ENCODE data around the gene OR1F1.
"Not testable (repeated sequence)": the region's sequence is repeated elsewhere in the genome, so short reads cannot be mapped to it uniquely, and the experiment has no call there.

Gene OR1F1

DNA sequence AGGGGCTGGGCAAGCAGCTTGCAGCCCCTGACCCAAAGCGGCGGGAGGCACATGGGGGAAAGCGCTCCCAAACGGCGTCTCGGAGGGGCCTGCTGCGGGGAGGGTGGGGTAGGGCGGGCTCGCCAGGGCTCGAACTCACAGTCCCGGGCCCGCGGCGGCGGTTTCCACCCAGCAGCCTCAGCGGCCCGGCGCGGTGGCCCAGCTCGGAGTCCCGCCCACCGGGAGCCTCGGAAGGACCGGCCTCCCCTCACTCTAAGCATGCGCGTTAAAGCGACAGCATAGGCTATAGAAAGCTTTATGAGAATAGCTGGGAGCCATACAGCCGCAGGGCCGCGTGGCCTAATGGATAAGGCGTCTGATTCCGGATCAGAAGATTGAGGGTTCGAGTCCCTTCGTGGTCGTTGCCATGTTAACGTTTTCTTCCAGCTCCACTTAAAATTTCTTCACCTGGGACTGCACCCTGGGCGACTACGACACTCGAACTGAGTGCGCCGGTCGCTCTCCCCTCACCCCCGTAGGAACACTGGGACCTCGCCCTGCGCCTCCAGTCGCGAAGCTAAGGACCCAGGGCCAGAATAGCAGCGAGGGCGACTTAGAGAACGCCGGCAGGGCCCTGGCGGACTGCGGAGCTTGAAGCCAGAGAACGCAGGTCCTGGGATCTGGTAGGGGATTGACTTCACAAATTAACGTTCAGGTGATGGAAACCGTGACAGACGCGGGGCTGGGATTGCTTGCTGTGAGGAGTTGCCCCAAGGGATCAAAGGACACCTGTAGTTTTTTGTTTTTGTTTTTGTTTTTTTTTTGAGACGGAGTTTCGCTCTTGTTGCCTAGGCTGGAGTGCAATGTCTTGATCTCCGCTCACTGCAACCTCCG is 37.4 kb upstream of the OR1F1 start:
- DNase-seq (ENCODE audit: insufficient read length, low spot score) = peak; percentile 91
- FAIRE-seq = peak; percentile 75

DNA sequence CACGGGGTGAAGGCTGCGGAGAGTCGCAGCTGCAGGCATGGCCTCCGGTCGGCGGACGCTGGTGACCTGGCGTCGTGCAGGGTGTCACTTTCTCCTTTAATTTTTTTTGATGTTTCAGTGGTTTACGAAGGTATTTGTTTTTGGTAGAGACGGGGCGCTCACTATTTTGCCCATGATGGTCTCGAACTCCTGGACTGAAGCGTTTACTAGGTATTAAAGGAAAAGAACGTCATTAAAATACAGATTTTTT is 36.1 kb upstream of the OR1F1 start:
- DNase-seq (ENCODE audit: insufficient read length, low spot score) (no peak), FAIRE-seq (no peak)

DNA sequence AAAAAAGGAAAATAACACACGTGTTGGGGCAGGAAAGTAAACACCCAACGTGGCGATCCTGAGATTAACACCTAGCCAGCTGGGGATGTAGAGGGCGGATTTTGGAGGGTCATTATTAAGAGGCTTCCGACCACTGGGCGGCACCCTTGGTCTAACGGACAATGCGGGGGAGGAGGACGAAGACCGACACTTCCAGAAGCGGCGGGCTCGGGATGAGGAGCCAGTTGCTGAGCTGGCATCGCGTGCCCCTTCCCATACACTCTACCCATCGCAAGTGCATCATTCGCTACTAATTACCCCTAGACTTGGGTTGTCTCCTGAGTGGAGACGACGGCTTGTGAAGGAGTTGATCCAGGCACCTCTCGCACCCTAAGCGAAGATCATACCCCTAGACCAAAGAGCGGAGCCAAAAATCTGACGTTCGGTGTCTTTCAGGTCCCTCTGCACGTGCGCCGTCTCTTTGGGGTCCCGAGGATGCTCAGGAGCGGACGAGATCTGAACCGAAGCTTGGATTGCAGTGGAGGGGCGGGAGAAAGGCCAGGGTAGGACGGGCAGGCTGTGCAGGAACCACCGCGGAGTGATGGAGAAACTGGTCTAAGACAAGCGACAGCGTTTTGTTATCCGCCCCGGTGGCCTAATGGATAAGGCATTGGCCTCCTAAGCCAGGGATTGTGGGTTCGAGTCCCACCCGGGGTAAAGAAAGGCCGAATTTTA is 35.6 kb upstream of the OR1F1 start:
- DNase-seq (ENCODE audit: insufficient read length, low spot score) (no peak), FAIRE-seq (peak; percentile 21)

DNA sequence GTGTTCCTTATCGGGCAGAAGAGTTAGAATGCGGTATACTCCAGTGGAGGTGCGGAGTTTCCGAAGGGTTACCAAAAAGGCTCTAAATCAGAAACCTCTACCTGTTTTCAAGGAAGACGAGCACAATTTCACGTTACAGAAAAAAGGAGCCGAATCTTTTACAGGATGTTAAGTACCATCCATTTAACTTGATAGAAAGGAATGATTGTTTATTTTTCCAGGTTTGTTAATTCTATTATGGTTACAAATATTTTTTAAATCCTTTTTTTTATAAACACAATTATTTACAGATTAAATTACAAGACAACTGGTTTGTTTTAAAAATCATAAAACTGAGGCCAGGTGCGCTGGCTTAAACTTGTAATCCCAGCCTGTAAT is 35.0 kb upstream of the OR1F1 start:
- FAIRE-seq = no peak
- DNase-seq (ENCODE audit: insufficient read length, low spot score) = no peak

DNA sequence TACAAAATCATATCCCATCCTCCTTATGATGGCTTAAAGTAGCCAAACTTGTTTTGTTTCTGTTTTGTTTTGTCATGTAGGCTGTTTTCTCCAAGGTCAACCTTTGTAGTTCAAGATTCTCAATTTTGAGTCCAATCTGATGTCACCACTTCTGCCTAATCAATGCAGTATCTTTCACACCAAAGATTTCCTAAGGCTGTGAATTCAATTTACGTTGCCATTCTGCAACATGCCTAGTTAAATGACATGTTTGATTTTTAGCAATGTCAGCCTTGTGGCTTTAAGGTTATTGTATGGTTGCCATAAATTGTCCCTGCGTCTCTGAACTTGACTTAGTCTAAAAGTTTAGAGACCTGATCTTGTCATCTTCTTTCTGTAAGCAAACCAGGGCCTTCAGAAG is 32.8 kb upstream of the OR1F1 start:
- no peak for DNase-seq (ENCODE audit: insufficient read length, low spot score)
- FAIRE-seq = no peak

DNA sequence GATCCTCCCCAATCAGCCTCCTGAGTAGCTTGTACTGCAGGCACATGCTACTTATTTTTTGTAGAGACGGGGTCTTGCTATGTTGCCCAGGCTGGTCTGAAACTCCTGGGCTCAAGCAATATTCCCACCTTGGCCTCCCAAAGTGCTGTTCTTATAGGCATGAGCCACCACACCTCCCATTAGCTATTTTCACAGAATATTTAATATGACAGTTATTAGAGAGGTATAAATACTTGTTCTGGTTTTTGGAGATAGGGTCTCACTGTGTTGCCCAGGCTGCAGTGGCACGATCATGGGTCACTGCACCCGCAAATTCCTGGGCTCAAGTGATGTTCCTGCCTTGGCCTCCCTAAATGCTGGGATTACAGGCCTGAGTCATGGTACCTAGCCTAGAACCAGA is 32.0 kb upstream of the OR1F1 start:
- no peak for DNase-seq (ENCODE audit: insufficient read length, low spot score)
- FAIRE-seq = no peak

DNA sequence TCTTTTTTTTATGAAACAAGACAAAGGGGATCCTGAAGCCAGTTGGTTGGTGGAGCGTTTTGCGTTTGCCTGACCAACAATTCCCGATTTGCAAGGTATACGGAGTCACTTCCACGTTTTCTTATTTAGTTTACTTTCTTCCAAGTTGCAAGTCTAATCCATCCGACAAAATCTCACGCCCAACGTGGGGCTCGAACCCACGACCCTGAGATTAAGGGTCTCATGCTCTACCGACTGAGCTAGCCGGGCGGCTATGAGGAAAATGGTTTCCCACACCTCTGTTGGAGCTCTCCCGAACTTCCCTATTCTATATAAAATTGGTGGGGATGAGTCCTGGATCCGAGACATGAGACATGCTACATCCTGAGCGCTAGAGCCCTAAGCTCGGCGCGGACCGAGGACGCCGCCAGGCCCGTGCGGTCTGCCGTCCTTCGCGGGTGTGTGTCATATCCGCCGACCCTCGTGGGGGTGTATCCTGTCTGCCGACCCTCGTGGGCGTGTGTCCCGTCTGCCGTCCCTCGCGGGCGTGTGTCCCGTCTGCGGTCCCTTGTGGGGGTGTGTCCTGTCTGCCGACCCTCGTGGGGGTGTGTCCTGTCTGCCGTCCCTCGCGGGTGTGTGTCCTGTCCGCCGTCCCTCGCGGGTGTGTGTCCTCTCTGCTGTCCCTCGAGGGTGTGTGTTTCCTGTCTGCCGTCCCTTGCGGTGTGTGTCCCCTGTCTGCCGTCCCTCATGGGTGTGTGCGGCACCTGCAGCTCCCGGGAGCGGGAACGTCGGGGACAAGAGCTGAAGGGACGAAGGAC is 30.6 kb upstream of the OR1F1 start:
- no peak for DNase-seq (ENCODE audit: insufficient read length, low spot score)
- no peak for FAIRE-seq

DNA sequence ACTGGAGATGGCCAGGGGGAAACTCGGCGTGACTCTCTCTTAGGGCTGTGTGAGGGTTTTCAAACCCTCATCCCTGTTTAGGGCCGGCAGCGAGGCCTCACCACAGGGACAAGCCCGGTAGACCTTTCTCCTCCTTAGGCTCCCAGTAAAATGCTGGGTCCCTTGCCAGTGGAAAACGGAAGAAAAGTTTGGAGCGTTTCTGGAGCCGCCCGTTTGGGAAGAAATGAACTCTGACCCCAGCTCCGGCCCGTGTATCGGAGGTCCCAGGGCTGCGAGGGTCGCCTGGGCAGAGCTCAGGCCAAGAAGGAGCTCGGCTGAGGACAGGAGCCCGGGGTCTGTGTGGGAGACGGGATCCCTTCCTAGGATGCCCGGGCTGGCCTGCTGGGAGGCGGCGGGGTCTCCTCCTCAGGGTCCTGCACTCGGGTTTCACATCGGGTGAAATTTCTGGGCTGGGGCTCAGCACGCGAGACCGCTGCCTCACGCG is 29.9 kb upstream of the OR1F1 start:
- DNase-seq (ENCODE audit: insufficient read length, low spot score) (no peak), FAIRE-seq (no peak)

DNA sequence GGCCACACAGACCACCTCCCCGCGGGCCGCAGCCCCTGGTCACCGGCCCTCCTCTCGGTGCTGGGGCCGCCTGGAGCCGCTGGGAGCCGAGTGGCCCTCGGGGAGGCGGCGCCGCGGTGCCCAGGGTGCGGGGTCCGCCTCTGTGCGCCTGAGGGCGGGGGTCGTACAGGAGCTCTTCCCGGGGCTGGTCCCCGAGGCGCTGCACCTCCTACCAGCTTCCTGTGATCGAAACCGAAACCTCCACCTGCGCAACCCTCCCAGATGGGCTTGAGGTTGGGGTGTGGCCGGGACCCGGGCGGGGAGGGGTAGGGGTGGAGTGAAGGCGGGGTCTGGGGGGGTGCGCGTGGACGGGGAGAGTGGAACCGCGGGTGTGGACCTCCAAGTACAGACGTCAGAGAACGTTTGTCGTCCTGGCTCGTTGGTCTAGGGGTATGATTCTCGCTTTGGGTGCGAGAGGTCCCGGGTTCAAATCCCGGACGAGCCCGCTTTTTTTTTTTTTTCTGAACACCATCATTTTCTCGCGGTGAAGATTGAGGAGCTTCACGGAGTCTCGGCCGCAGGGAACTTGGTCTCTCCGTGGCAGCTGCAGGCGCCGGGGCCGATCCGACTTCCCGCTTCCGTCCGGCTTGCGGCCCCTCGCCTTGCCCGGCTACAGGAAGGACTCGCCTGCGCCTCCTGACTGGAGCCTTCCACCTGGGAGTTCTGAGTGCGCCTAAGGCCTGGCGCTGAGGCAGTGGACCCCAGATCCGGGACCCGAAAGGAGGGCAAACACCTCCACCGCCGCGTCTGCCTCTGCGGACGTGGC is 29.3 kb upstream of the OR1F1 start:
- DNase-seq (ENCODE audit: insufficient read length, low spot score) (peak; percentile 66), FAIRE-seq (peak; percentile 47)

DNA sequence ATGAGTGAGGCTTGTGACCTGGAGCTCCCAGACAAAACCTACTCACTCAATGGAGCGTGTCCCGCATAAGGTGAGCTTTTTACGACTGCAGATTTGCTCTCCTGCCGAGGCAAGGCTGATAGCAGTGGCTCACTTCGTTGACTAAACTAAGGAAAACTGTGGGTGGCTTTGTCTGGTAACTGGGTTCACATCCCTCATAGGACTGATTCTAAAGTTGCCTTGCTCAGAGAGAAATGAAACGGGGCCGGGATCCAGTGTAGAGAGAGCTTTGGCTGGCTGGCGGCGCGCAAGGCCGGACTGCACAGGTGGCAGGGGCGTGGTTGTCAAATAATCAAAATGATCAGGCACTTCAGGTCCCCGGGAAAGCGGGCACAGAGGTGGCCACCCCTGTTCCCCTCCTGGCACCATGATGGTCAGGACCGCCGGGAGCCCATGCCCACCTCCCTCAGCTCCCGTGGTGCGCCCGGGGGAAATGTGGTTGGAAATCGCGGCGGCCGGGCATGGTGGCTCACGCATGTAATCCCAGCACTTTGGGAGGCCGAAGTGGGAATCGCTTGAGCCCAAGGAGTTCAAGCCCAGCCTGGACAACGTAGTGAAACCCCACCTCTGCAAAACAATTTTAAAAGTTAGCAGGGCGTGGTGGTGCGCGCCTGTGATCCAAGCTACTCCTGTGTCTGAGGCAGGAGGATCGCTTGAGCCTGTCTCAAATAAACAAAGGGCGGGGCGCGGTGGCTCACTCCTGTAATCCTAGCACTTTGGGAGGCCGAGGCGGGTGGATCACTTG is 26.6 kb upstream of the OR1F1 start:
- FAIRE-seq (no peak), DNase-seq (ENCODE audit: insufficient read length, low spot score) (no peak)

DNA sequence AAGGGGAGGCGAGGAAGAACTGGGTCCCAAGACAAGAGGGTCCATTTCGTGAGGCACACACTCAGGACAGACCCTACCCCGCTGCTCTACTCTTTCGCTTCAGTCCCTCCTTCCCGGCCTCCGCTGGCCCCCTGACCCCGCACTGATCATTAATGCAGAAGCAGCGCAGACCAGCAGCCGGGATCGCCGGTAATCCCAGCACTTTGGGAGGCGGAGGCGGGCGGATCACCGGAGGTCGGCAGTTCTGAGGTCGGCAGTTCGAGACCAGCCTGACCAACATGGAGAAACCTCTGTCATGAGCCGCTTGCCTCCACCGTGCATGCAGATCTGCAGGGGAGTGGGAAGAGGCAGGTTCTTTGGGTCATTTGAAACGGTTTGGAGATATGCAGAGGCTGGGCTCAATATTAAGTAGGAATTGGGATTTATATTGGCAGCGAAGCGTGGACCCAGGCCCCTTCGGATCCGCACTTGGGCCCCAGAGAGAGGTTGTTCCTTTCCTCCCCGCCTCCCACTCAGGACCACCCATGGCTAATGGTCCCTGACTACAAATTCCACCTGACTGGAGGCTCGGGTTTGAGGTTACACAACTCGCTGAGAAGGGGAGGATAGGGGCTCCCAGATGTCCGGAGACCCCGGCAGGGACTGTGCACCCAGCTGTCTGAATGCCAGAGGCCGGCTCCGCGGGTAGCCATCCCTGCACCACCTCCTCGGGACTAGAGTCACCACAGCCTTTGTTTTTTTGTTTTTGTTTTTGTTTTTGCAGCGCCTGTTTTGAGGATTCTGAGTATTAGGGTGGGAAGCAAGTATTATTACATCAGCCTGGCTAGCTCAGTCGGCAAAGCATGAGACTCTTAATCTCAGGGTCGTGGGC is 23.6 kb upstream of the OR1F1 start:
- DNase-seq (ENCODE audit: insufficient read length, low spot score) = no peak
- FAIRE-seq = no peak

DNA sequence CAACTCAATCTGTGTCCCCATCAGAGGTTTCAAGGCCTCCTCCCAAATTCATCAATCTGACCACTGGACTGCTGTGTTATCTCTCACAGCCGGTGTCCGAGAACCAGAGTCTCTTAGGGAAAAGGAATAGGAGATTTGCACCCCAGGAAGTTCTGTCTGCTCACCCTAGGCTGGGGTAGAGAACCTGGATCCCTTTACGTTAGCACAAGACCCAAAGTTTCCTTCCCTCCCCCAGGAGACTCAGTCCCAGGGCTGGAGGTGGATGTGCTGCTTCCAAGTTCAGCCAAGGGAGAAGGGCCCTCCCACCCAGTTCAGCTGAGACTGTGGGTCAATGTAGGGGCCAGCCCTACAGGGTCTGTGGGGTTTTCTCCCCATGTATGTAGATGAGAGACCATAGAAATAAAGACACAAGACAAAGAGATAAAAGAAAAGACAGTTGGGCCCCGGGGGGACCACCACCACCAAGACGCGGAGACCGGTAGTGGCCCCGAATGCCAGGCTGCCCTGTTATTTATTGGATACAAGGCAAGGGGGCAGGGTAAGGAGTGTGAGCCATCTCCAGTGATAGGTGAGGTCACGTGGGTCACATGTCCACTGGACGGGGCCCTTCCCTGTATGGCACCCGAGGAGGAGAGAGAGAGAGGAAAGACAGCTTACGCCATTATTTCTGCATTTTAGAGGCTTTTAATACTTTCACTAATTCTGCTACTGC is 22.7 kb upstream of the OR1F1 start:
- no peak for DNase-seq (ENCODE audit: insufficient read length, low spot score)
- no peak for FAIRE-seq

DNA sequence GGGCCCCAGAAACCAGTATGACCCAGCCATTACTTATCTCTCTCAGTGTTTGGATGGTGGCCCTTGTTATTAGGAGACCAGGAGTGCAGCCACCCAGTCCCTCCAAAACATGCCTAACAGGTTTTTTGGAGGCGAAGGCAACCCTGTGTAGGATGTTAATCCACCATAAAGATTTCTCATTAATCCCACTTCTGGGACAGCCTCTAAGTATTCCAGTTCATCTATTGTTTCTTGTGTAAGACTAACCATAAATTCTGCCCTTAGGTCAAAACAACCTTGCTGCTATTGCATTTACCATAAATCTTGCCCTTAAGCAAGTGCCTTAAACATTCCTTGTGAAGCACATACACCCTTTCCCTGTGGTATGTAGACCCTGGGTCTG is 21.5 kb upstream of the OR1F1 start:
- DNase-seq (ENCODE audit: insufficient read length, low spot score) (no peak), FAIRE-seq (no peak)

DNA sequence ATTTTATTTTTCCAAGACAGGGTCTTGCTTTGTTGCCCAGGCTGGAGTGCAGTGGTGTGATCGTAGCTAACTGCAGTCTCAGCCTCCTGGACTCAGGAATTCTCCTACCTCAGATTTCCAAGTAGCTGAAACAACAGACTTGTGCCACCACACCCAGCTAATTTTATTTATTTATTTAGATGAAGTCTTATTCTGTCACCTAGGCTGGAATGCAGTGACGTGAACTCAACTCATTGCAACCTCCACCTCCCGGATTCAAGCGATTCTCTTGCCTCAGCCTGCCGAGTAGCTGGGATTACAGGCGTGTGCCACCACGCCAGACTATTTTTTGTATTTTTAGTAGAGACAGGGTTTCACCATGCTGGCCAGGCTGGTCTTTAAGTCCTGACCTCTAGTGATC is 19.3 kb upstream of the OR1F1 start:
- DNase-seq (ENCODE audit: insufficient read length, low spot score); FAIRE-seq: not testable (repeated sequence)

DNA sequence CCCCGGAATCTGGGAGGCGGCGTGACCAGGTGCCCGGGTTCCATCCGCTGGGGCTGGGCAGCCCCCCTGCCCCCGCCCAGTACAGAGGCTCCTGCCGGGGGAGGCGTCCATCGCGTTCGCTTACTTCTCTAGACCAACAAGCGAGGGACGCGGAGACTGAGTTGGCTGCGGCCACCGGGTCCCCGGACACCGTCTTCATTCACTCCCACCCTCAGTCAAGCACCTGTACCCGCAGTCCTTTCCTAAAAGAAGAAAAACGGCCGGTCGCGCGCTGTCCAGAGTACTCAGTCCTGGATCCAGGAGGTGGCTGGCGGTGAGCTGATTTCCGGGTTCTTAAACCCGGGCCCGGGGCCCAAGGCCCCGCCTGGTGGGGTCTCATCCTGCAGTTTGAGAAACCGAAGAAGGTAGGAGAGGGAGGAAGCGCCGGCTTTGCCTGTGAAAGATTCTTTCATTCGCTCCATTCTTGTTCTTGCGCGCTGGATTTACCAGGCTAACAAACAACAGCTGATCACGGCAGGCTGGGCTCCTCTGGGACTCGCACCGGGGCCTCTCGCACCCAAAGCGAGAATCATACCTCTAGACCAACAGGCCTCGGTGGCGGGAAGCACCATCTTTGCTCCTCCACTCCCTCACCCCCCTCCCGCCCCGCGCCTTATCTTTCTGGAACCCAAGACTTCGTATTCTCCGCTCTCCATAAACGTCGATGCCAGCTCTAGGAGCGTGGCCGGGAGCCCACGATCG is 17.4 kb upstream of the OR1F1 start:
- FAIRE-seq (peak; percentile 14), DNase-seq (ENCODE audit: insufficient read length, low spot score) (no peak)

DNA sequence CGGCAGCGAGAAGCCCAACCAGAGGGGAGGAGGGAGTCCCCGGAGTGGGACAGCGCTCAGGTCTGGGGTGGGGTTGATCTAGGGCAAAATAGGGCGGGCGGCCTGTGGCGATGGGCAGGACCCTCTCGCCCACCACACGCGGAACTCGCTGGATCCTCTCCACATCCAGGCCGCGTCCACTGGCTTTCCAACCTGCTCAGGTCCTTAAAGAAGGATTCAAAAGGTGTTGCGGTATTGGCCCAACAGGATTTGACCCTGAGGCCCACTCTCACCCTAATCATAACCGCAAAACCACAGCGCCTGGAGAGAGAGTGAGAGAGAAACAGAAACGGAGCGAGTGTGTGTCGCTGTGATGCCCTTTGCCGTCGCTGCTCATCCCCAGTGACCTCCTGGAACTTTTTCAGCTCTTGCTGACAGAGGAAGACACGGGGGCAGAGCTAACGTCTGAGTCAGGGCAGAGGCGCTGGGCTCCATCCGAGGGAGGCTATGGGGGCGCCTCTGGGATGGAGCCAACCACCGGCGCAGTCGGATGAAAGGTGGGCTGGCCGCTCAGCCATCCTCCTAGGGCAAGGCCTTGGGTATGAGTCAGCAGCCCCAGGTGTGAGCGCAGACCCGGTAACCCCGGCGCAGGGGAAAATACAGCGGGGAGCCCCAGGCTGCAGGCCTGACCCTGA is 16.7 kb upstream of the OR1F1 start:
- DNase-seq (ENCODE audit: insufficient read length, low spot score) (no peak), FAIRE-seq (peak; percentile 76)
